Stimulated activated CD8-positive, alpha-beta memory T cell treated with anti-CD3 and anti-CD28 coated beads, Interleukin-7, amount 100 ng/mL, for 1 hour (primary cell): ENCODE results near the gene TENM4.

Source experiments
- DNase-seq, 2 donors: peaks; one replicate each; pipeline ENCODE4 v3.0.0-alpha.2; 2020; ENCODE audit warnings: low read depth in 2 of 2

The TENM4 gene

GRCh38 chr11:79390477-79390876 lies 50.4 kb downstream of the TENM4 start:
- DNase-seq, result no peak

- DNase-seq, result no peak
Observed at GRCh38 chr11:79388201-79388600, 52.6 kb downstream of the TENM4 start.

GRCh38 chr11:79383874-79384273 lies 57.0 kb downstream of the TENM4 start:
- DNase-seq, result no peak

GRCh38 chr11:79382301-79383050 lies 58.4 kb downstream of the TENM4 start:
- no peak for DNase-seq

- no peak for DNase-seq
Observed at GRCh38 chr11:79381036-79381435, 59.8 kb downstream of the TENM4 start.

- no peak for DNase-seq
Observed at GRCh38 chr11:79377406-79377805, 63.4 kb downstream of the TENM4 start.

- no peak for DNase-seq
Observed at GRCh38 chr11:79375818-79376550, 64.8 kb downstream of the TENM4 start.

- DNase-seq, result no peak
Observed at GRCh38 chr11:79374727-79375126, 66.1 kb downstream of the TENM4 start.

GRCh38 chr11:79371724-79372123 lies 69.1 kb downstream of the TENM4 start:
- no peak for DNase-seq

- no peak for DNase-seq
Observed at GRCh38 chr11:79371152-79371551, 69.7 kb downstream of the TENM4 start.

GRCh38 chr11:79369055-79369454 lies 71.8 kb downstream of the TENM4 start:
- no peak for DNase-seq

GRCh38 chr11:79367844-79368243 lies 73.0 kb downstream of the TENM4 start:
- no peak for DNase-seq

- DNase-seq, result no peak
Observed at GRCh38 chr11:79366218-79366617, 74.6 kb downstream of the TENM4 start.

- DNase-seq, result no peak
Observed at GRCh38 chr11:79363861-79364378, 76.9 kb downstream of the TENM4 start.

- no peak for DNase-seq
Observed at GRCh38 chr11:79363256-79363655, 77.6 kb downstream of the TENM4 start.

- DNase-seq, result no peak
Observed at GRCh38 chr11:79362821-79363220, 78.0 kb downstream of the TENM4 start.

GRCh38 chr11:79362206-79362757 lies 78.5 kb downstream of the TENM4 start:
- no peak for DNase-seq

GRCh38 chr11:79358258-79358657 lies 82.6 kb downstream of the TENM4 start:
- no peak for DNase-seq

- DNase-seq, result no peak
Observed at GRCh38 chr11:79353706-79354105, 87.1 kb downstream of the TENM4 start.

GRCh38 chr11:79352349-79352703 lies 88.5 kb downstream of the TENM4 start:
- no peak for DNase-seq

GRCh38 chr11:79348976-79349682 lies 91.7 kb downstream of the TENM4 start:
- no peak for DNase-seq

- DNase-seq, result no peak
Observed at GRCh38 chr11:79346021-79346420, 94.8 kb downstream of the TENM4 start.
